A673 (cell line): ENCODE data around the gene PCDHGB4.

Source experiments
- CTCF ChIP-seq: fragments of 300-800, 200-600 bp; sonication (generic); conservative IDR thresholded peaks from 2 replicates; pipeline ENCODE4 v1.5.1; 2017; ENCODE audit warnings: low read depth, mild to moderate bottlenecking, antibody characterized with exemption, low read length, moderate library complexity, mixed read lengths
- EZH2 ChIP-seq: fragments of 200-600 bp; sonication (generic); IDR thresholded peaks from 2 replicates; pipeline ENCODE4 v1.6.1; 2017; ENCODE audit warnings: borderline replicate concordance, low read depth, mild to moderate bottlenecking, mixed read lengths, antibody characterized with exemption, low read length; ENCODE audit not compliant: poor library complexity, severe bottlenecking

DNA sequence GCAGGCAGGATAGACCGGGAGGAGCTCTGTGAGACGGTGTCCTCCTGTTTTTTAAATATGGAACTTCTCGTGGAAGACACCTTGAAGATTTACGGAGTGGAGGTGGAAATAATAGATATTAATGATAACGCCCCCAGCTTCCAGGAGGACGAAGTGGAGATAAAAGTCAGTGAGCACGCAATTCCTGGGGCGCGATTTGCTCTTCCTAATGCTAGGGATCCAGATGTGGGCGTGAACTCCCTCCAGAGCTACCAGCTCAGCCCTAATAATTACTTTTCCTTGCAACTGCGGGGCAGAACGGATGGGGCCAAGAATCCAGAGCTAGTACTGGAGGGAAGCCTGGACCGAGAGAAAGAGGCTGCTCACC, 34.0 kb downstream of the PCDHGB4 start:
- TF ChIP-seq CTCF (no peak), EZH2 (no peak)
